Loucy (cell line): ENCODE measurements around the gene TTC27.

Experiments used
- H2AFZ ChIP-seq: fragments of 200-600 bp; sonication (generic); 2 replicates; pipeline ENCODE4 v1.6.0; 2016; ENCODE audit warnings: antibody characterized with exemption, mild to moderate bottlenecking, low read length, moderate library complexity
- H3F3A ChIP-seq: fragments of 200-600 bp; 2 replicates; pipeline ENCODE4 v1.6.0; 2016; ENCODE audit warnings: antibody characterized with exemption, low read depth, mild to moderate bottlenecking
- H3K27me3 ChIP-seq: fragments of 200-600 bp; sonication (generic); 2 replicates; pipeline ENCODE4 v1.6.1; 2014; ENCODE audit warnings: low read length, mild to moderate bottlenecking; ENCODE audit not compliant: insufficient read depth, poor library complexity, severe bottlenecking
- H3K36me3 ChIP-seq: fragments of 200-600 bp; sonication (generic); 2 replicates; pipeline ENCODE4 v1.6.1; 2016; ENCODE audit warnings: low read length; ENCODE audit not compliant: insufficient read depth
- H3K4me1 ChIP-seq: fragments of 200-600 bp; sonication (generic); 2 replicates; pipeline ENCODE4 v1.5.1; 2014; ENCODE audit warnings: low read length, mild to moderate bottlenecking; ENCODE audit not compliant: insufficient read depth, poor library complexity, severe bottlenecking
- H3K4me2 ChIP-seq: fragments of 200-600 bp; sonication (generic); 2 replicates; pipeline ENCODE4 v1.6.0; 2014; ENCODE audit warnings: antibody characterized with exemption, low read length, low read depth, mild to moderate bottlenecking; ENCODE audit not compliant: poor library complexity, severe bottlenecking
- H3K4me3 ChIP-seq: fragments of 200-600 bp; sonication (generic); 2 replicates; pipeline ENCODE4 v1.5.1; 2014; ENCODE audit warnings: low read length, mild to moderate bottlenecking, mixed read lengths; ENCODE audit not compliant: poor library complexity, severe bottlenecking
- H3K79me2 ChIP-seq: fragments of 200-600 bp; sonication (generic); 2 replicates; pipeline ENCODE4 v1.6.1; 2014; ENCODE audit warnings: low read length; ENCODE audit not compliant: insufficient read depth
- H3K9ac ChIP-seq: fragments of 200-600 bp; sonication (generic); 2 replicates; pipeline ENCODE4 v1.6.0; 2014; ENCODE audit warnings: mild to moderate bottlenecking, low read depth, low read length, moderate library complexity; ENCODE audit not compliant: poor library complexity, severe bottlenecking
- H3K9me2 ChIP-seq: fragments of 200-600 bp; sonication (generic); replicated peaks from 2 replicates; pipeline ENCODE4 v1.6.1; 2016; ENCODE audit warnings: low read depth, low read length, mixed read lengths
- H3K9me3 ChIP-seq: fragments of 200-600 bp; sonication (generic); 2 replicates; pipeline ENCODE4 v1.6.1; 2014; ENCODE audit warnings: mild to moderate bottlenecking, antibody characterized with exemption, low read length, low read depth; ENCODE audit not compliant: insufficient read depth
- H4K20me1 ChIP-seq: fragments of 200-600 bp; sonication (generic); 2 replicates; pipeline ENCODE4 v1.6.0; 2014; ENCODE audit warnings: antibody characterized with exemption, low read length, mild to moderate bottlenecking; ENCODE audit not compliant: insufficient read depth, poor library complexity, severe bottlenecking
- CTCF ChIP-seq: fragments of 200-600 bp; sonication (generic); conservative IDR thresholded peaks from 2 replicates; pipeline ENCODE4 v1.5.1; 2014; ENCODE audit warnings: mild to moderate bottlenecking, antibody characterized with exemption, low read length
- EZH2phosphoT487 ChIP-seq: fragments of 200-600 bp; IDR thresholded peaks from 2 replicates; pipeline ENCODE4 v1.6.1; 2018; ENCODE audit warnings: antibody characterized with exemption, mild to moderate bottlenecking, moderate library complexity, borderline replicate concordance

TTC27 gene

GRCh38 chr2:32777714-32778113, 149.9 kb downstream of the TTC27 start:
- Histone ChIP-seq H3K27me3 (no peaks in the 10 kb centered on the region), H3K36me3 (peaks cover 16% of the 10 kb centered on the region; the same call in 1 of the 2 replicates), H3K4me2 (no peak overlapping the region), H2AFZ (no peak overlapping the region), H3K4me1 (no peaks in the 10 kb centered on the region), H3K79me2 (no peaks in the 10 kb centered on the region), H3K9ac (no peak overlapping the region), H3F3A (no peaks in the 10 kb centered on the region), H3K9me3 (peaks cover 8% of the 10 kb centered on the region; the same call in 1 of the 2 replicates), H3K4me3 (no peak overlapping the region), H4K20me1 (no peaks in the 10 kb centered on the region), H3K9me2 (no peaks in the 10 kb centered on the region)
- no peak for TF ChIP-seq EZH2phosphoT487
- TF ChIP-seq CTCF: no peak

- Histone ChIP-seq H3K4me2 (no peak overlapping the region), H3F3A (no peaks in the 10 kb centered on the region), H3K79me2 (no peaks in the 10 kb centered on the region), H3K9ac (no peak overlapping the region), H3K4me3 (no peak overlapping the region), H2AFZ (no peak overlapping the region), H3K9me2 (no peaks in the 10 kb centered on the region), H3K36me3 (peaks cover 19% of the 10 kb centered on the region), H3K27me3 (no peaks in the 10 kb centered on the region), H3K9me3 (peaks cover 8% of the 10 kb centered on the region; the same call in 1 of the 2 replicates), H4K20me1 (no peaks in the 10 kb centered on the region), H3K4me1 (no peaks in the 10 kb centered on the region)
- TF ChIP-seq EZH2phosphoT487 (no peak), CTCF (no peak)
These were observed 153.1 kb downstream of the TTC27 start for GRCh38 chr2:32780961-32781360.

- TF ChIP-seq EZH2phosphoT487 (no peak), CTCF (no peak)
- no peaks in the 10 kb centered on the region for H3F3A ChIP-seq
- no peak overlapping the region for H2AFZ ChIP-seq
These were observed 155.6 kb downstream of the TTC27 start for GRCh38 chr2:32783469-32783868.

More at GRCh38 chr2:32783469-32783868, 155.6 kb downstream of the TTC27 start:
- no peak overlapping the region for H3K4me2 ChIP-seq
- no peak overlapping the region for H3K4me3 ChIP-seq
- H3K9me2 ChIP-seq: no peaks in the 10 kb centered on the region
- H3K27me3 ChIP-seq: no peaks in the 10 kb centered on the region
- H3K36me3 ChIP-seq: peaks cover 21% of the 10 kb centered on the region
- H3K9me3 ChIP-seq: peaks cover 8% of the 10 kb centered on the region; the same call in 1 of the 2 replicates
- no peaks in the 10 kb centered on the region for H3K4me1 ChIP-seq
- no peaks in the 10 kb centered on the region for H3K79me2 ChIP-seq
- no peak overlapping the region for H3K9ac ChIP-seq
- no peaks in the 10 kb centered on the region for H4K20me1 ChIP-seq
